ENCODE data around the gene MEIS3.

The MEIS3 gene

DNA sequence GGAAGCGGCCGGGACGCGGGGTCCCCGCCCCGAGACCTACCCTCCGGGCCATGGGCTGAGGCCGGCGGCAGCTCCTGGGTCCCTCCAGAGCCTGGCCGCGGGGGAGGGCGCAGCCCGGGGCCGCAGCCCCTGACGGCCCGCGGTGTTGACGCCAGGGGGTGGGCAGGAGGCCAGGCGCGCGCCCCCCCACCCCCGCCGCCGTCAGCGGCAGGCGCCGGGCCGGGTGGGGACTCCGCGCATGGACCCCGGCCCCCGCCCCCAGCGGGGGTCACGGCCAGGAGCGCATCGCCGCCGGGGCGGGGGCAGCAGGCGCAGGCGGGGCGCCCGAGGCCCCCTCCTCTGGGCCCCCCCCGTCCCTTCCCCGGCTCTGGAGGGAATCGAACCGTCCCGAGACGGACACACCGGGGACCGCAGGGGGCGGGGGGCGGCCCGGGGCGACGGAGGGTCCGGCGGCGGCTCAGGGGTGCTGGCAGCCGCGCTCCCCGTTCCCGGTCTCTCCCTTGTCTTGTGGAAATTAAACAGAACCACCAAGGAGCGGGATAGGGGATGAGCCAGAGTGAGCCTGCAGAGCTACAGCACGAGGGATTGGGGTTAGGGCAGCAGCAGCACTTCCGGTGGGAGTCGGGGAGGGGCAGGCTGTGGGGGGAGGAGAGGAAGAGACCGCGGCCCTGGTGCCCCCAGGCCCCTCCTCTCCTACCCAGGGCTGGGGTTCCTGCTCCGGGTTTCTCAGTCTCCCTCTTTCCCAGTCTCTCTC, at the start of gene MEIS3:
TSS of gene MEIS3 (minus strand) at position 498 of the 754 bp plus-strand sequence. CDS start at position 52, 446 bp downstream.
- no peak for DNase-seq (ENCODE audit: low read depth in 3 of 3)

DNA sequence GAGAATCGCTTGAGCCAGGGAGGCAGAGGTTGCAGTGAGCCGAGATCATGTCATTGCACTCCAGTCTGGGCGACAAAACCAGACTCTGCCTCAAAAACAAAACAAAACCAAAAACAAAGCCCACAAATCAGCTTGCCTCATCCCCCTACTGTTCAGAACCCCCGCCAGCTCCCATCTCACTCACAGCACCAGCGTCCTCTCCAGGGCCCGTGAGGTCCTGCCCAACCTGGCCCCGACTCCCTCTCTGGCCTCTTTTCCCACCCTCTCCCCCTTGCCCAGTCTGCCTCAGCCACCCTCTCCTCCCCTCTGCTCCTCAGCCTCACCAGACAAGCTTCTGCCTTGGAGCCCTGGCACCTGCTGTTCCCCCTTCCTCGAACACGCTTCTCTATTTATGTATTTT, 48.6 kb upstream of the MEIS3 start:
- no peak for DNase-seq (ENCODE audit: low read depth in 3 of 3)

- DNase-seq (ENCODE audit: low read depth in 3 of 3), result no peak
Observed at GRCh38 chr19:47465957-47466356, 46.6 kb upstream of the MEIS3 start.

DNA sequence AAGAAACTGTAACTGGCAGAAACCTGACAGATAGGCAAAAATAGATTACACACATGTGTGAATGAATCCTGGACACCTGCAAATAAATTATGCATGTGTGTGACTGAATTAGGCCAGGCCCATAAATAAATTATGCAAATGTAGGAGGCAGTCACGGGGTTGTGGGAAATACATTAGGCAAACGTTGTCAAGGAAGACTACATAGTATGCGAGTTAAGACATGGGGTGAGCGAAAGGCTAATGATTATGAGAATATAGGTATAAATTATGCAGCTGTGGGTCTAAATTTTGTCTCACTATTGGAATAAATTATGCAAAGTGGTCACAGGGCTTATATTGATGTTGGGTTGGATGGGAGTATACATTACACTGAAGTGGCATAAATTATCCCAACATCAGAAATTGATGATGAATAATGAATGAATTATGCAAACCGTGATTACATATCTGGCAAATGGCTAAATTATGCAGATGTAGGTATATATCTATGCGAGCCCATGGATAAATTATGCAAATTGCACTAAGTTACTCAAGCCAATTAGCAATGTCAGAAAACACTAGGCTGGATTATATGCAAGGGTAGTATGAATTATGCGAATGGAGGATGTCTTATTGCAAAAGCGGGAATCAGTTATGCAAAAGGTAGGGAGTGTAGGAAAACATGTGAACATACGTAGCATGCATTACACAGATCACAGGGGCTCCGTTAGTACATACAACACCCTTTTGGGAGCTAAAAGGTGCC, 45.5 kb upstream of the MEIS3 start:
- no peak for DNase-seq (ENCODE audit: low read depth in 3 of 3)

GRCh38 chr19:47461876-47462275, 42.5 kb upstream of the MEIS3 start:
- no peak for DNase-seq (ENCODE audit: low read depth in 3 of 3)

- no peak for DNase-seq (ENCODE audit: low read depth in 3 of 3)
Observed at GRCh38 chr19:47459477-47459876, 40.1 kb upstream of the MEIS3 start.

DNA sequence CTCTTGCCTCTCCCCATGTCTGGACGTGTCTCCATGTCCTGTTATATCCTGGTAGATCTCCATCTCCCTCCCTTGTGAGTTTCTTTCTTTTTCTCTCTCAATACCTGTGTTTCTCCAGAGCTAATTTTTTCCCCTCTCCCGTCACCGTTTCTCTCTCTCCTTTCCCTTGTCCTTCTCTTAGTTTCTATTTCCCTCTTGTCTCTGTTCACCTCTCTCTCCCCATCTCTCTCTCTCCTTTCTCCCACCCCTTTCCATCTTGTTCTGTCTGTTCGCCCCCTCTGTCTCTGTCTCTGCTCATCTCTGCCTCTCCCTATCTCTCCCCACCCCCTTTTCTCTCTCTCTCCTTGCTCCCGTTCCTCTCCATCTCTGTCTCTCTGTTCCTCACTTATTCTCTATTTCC, 39.3 kb upstream of the MEIS3 start:
- no peak for DNase-seq (ENCODE audit: low read depth in 3 of 3)

- DNase-seq (ENCODE audit: low read depth in 3 of 3), result no peak
Observed at GRCh38 chr19:47456721-47457474, 37.6 kb upstream of the MEIS3 start.

GRCh38 chr19:47450478-47450877, 31.2 kb upstream of the MEIS3 start:
- no peak for DNase-seq (ENCODE audit: low read depth in 3 of 3)

DNA sequence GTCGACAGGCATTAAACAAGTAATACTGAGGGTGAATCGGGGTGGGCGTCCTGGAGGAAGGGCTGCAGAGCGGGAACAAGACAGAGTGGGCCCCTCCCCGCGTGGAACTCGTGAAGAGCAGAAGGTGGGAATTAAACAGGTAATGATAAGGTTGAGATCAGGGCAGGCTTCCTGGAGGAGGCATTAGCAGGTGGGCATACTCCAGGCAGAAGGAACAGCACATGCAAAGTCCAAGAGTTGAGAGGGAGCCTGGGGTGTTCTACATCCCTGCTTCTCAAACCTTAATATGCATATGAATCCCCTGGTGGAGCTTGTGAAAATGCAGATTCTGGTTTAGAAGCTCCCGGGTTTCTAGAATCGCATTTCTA, 29.0 kb upstream of the MEIS3 start:
- DNase-seq (ENCODE audit: low read depth in 3 of 3), result no peak

- DNase-seq (ENCODE audit: low read depth in 3 of 3), result peak in 1 of 3 experiments; percentile 38
Observed at GRCh38 chr19:47447470-47448359, 28.4 kb upstream of the MEIS3 start.

GRCh38 chr19:47446534-47447469, 27.5 kb upstream of the MEIS3 start:
- DNase-seq (ENCODE audit: low read depth in 3 of 3), result no peak

GRCh38 chr19:47445937-47446402, 26.6 kb upstream of the MEIS3 start:
- peak in 2 of 3 experiments; percentile 79 to 86 for DNase-seq (ENCODE audit: low read depth in 3 of 3)

- no peak for DNase-seq (ENCODE audit: low read depth in 3 of 3)
Observed at GRCh38 chr19:47445527-47445926, 26.2 kb upstream of the MEIS3 start.

GRCh38 chr19:47444388-47444821, 25.1 kb upstream of the MEIS3 start:
- DNase-seq (ENCODE audit: low read depth in 3 of 3), result no peak

GRCh38 chr19:47443331-47443730, 24.0 kb upstream of the MEIS3 start:
- no peak for DNase-seq (ENCODE audit: low read depth in 3 of 3)

DNA sequence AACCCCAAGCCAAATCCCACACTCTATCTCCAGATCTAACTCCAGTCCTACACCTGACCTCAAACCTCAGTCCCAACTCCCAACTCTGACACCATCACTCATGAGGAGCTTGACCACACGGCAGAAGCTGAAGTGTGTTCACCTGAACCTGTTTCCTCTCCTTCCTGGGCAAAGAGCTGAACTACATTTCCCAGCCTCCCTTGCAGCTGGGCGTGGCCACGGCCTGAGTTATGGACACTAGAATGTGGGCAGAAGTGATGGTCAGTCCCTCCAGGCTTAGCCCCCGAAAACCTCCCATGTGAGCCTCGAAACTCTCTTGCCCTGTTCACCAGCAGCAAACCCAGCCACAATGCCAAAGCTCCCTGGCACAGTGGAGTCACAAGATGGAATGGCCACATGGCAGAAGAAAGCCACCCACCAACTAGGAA, 19.5 kb upstream of the MEIS3 start:
- DNase-seq (ENCODE audit: low read depth in 3 of 3), result no peak

DNA sequence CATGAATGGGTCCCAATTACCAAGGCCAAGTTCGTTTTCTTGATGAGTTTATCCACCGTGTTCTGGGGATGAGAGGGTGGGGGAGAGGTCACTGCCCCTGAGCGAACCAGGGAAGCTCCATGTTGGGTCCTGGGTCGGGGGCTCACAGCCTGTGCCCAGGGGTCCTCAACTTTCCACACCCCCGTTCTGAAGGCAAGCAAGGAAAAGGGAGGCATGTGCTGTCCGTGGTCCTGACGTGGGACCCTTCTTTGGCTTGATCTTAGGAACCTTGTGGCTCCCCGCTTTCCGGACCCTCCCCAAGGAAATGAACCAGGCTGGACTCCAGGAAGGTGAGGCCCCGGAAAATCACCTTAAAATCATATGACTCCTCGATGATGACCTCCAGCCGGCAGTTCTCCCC, 18.2 kb upstream of the MEIS3 start:
- DNase-seq (ENCODE audit: low read depth in 3 of 3), result no peak

DNA sequence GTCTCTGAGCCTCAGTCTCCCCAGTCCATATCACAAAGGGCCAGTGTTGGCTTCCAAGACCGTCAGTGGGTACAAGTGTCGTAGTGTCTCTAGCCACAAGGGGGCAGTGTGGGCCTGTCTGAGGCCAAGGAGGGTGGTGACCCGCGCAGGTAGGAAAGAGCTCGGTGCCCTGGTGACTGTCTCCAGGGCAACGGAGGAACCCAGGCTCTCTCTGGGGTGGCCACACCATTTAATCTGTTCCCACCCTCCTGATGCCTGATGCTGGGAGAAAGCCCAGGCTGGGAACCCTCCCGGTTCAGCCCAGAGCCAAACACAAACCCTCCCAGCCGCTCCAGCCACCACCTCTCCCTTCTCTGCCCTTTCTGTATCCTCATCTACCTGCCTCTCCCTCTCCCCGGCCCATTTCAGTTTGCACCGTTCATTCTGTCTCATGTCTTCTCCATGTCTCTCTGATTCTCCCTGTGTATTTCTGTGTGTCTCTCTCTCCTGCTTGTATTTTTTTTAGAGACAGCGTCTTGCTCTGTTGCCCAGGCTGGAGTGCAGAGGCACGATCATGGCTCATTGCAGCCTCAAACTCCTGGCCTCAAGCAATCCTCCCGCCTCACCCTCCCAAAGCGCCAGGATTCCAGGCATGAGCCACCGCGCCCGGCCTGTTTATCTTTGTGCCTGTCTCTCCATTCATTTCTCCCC, 17.5 kb upstream of the MEIS3 start:
- DNase-seq (ENCODE audit: low read depth in 3 of 3), result peak; percentile 76 to 80 (median 77)

All from stimulated activated CD4-positive, alpha-beta T cell treated with anti-CD3 and anti-CD28 coated beads, TNF-alpha, amount 100 ng/mL, for 4 hours (primary cell).